Activated CD4-positive, alpha-beta T cell treated with anti-CD3 and anti-CD28 coated beads, Interleukin-2, amount 10 ng/mL, durations not matched to agents 24 days and 14 days (primary cell): ENCODE results near the gene PPP2R1A. TPM values are rescaled to one million over a fixed set of nuclear protein-coding genes. Genes with fewer than 3 reads are reported as not detected.

Experiments
- DNase-seq: peaks from one replicate; pipeline ENCODE4 v3.0.0; 2022
- H3K27ac Mint-ChIP-seq: one replicate; pipeline ENCODE4 v1.8.0; 2022; ENCODE audit warnings: mild to moderate bottlenecking, mixed read lengths
- H3K27me3 Mint-ChIP-seq: one replicate; pipeline ENCODE4 v1.8.0; 2022; ENCODE audit warnings: mixed read lengths
- H3K36me3 Mint-ChIP-seq: one replicate; pipeline ENCODE4 v1.8.0; 2022; ENCODE audit warnings: low read depth, mild to moderate bottlenecking, mixed read lengths
- H3K4me1 Mint-ChIP-seq: one replicate; pipeline ENCODE4 v1.8.0; 2021; ENCODE audit warnings: mixed read lengths
- H3K4me3 Mint-ChIP-seq: one replicate; pipeline ENCODE4 v1.8.0; 2022; ENCODE audit warnings: mild to moderate bottlenecking, moderate library complexity, mixed read lengths
- H3K9me3 Mint-ChIP-seq: one replicate; pipeline ENCODE4 v1.8.0; 2021; ENCODE audit warnings: mixed read lengths
- intact Hi-C: fragments of 100-400 bp; cut with micrococcal nuclease; formaldehyde crosslinking; loops from one replicate; pipeline ENCODE4 v1.15.1; 2023
- total RNA-seq: library from RNA; stranded (reverse); gene quantifications from 2 replicates; pipeline ENCODE4 v1.2.3, GENCODE V29; 2022

PPP2R1A gene
- total RNA-seq, 1 donor from 2014 or later: 237 TPM

DNA sequence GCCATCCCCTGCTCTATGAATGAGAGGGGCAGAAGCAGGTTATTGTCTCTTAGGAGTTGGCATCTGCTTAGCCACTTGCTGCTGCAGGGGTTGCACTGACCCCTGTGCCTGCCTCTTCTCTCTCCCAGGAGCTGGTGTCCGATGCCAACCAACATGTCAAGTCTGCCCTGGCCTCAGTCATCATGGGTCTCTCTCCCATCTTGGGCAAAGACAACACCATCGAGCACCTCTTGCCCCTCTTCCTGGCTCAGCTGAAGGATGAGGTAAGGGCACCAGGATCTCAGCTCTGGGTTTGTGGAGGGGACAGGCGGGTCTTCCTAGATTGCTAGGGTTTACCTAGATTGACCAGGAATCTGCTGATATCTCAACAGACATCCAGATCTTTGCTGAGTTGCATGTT is 26.5 kb downstream of the PPP2R1A start:
- peaks cover 84% of the 10 kb centered on the region for H3K36me3 Mint-ChIP-seq
- no peaks in the 10 kb centered on the region for H3K27me3 Mint-ChIP-seq
- H3K27ac Mint-ChIP-seq: no peak overlapping the region
- H3K4me3 Mint-ChIP-seq: no peak overlapping the region
- intact Hi-C loops: no loop called here
- DNase-seq: no peak
- no peaks in the 10 kb centered on the region for H3K4me1 Mint-ChIP-seq
- no peaks in the 10 kb centered on the region for H3K9me3 Mint-ChIP-seq

- no peak overlapping the region for H3K27ac Mint-ChIP-seq
- no peaks in the 10 kb centered on the region for H3K9me3 Mint-ChIP-seq
- no peaks in the 10 kb centered on the region for H3K27me3 Mint-ChIP-seq
- DNase-seq: no peak
- no peaks in the 10 kb centered on the region for H3K4me1 Mint-ChIP-seq
- peaks cover 82% of the 10 kb centered on the region for H3K36me3 Mint-ChIP-seq
- intact Hi-C loops: no loop called here
- no peak overlapping the region for H3K4me3 Mint-ChIP-seq
Observed at GRCh38 chr19:52217576-52217975, 27.7 kb downstream of the PPP2R1A start.

DNA sequence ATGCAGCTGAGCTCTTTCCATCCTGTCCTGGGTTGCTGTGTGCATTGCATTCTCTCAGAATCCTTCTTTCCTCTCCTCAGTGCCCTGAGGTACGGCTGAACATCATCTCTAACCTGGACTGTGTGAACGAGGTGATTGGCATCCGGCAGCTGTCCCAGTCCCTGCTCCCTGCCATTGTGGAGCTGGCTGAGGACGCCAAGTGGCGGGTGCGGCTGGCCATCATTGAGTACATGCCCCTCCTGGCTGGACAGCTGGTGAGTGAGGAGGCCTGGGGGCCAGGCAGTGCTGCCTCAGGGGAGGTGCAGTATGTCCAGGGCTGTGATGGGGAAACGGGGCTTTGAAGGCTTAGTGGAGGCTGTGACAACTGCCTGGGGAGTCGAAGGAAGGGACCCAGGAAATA is 29.8 kb downstream of the PPP2R1A start:
- peaks cover 83% of the 10 kb centered on the region for H3K36me3 Mint-ChIP-seq
- no peak overlapping the region for H3K27ac Mint-ChIP-seq
- intact Hi-C loops: no loop called here
- no peaks in the 10 kb centered on the region for H3K9me3 Mint-ChIP-seq
- no peaks in the 10 kb centered on the region for H3K4me1 Mint-ChIP-seq
- no peak for DNase-seq
- H3K4me3 Mint-ChIP-seq: no peak overlapping the region
- no peaks in the 10 kb centered on the region for H3K27me3 Mint-ChIP-seq

GRCh38 chr19:52221031-52221430 is 31.2 kb downstream of the PPP2R1A start:
- intact Hi-C loops: no loop called here
- Mint-ChIP-seq H3K27me3 (no peaks in the 10 kb centered on the region), H3K27ac (no peak overlapping the region), H3K9me3 (no peaks in the 10 kb centered on the region), H3K36me3 (peaks cover 89% of the 10 kb centered on the region), H3K4me1 (no peaks in the 10 kb centered on the region), H3K4me3 (no peak overlapping the region)
- DNase-seq: no peak

DNA sequence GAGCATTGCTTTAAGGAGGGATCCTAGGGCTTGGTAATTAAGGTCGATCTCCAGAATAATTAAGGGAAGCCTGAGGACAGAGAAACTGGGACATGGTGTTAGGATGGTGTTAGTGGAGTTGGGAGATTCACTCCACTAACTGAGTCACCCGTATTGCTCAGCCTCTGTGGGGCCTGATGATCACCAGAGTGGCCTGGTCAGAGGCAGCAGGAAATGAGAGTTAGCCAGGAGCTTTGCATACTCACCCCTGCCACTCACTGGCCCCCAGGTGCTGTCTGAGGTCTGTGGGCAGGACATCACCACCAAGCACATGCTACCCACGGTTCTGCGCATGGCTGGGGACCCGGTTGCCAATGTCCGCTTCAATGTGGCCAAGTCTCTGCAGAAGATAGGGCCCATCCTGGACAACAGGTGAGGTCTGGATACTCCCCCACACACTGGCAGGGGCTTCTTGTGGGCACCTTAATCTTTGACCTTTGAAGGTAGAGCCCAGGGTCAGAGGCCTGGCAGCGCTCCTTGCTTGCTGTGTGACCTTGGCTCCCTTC is 32.1 kb downstream of the PPP2R1A start:
- H3K27ac Mint-ChIP-seq: no peak overlapping the region
- H3K36me3 Mint-ChIP-seq: peaks cover 91% of the 10 kb centered on the region
- no peaks in the 10 kb centered on the region for H3K27me3 Mint-ChIP-seq
- no peak overlapping the region for H3K4me3 Mint-ChIP-seq
- no peak for DNase-seq
- H3K9me3 Mint-ChIP-seq: no peaks in the 10 kb centered on the region
- intact Hi-C loops: no loop called here
- H3K4me1 Mint-ChIP-seq: peaks cover 6% of the 10 kb centered on the region

DNA sequence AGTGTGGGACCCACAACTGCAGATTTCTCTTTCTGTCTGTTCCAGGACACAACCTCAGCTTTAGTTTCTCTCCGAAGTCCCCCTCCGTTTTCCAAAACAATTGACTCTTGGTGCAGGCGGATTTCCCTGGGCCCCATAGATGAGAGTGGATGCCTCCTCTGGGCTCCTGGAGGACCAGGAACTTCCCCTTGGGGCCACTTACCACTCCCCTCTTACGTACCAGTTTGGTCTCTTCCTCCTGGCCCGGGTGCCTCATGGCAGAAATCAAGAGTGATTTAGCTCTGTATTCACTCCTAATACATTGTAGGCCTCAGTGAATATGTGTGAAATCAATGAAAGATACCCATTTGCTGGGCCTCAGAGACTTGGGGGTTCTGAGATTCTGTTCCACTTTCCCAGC is 34.4 kb downstream of the PPP2R1A start:
- Mint-ChIP-seq H3K27me3 (no peaks in the 10 kb centered on the region), H3K4me3 (no peak overlapping the region), H3K27ac (no peak overlapping the region), H3K36me3 (peaks cover 93% of the 10 kb centered on the region), H3K9me3 (no peaks in the 10 kb centered on the region), H3K4me1 (peaks cover 10% of the 10 kb centered on the region)
- intact Hi-C loops: no loop called here
- DNase-seq: no peak

DNA sequence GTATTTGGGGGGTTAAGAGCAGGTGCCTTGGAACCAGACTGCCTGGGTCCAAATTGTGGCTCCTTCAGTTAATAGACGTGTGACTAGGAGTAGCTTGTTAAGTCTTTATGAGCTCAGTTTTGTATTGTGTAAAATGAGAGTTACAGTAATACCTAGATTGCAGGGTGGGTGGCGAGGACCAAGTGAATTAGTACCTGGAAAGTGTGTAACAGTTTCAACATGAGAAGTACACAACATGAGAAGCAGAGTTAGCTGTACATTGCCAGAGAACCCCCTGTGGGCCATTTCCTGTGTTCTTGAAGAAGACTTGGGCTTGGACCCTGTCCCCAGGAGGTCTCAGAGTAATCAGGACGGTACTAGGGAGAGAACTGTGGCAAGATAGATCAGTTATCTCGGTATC is 36.8 kb downstream of the PPP2R1A start:
- peaks cover 10% of the 10 kb centered on the region for H3K4me1 Mint-ChIP-seq
- peaks cover 78% of the 10 kb centered on the region for H3K36me3 Mint-ChIP-seq
- H3K27me3 Mint-ChIP-seq: no peaks in the 10 kb centered on the region
- no peaks in the 10 kb centered on the region for H3K9me3 Mint-ChIP-seq
- no peak overlapping the region for H3K4me3 Mint-ChIP-seq
- DNase-seq: no peak
- intact Hi-C loops: loop anchor here (5.0 kb wide), 1 partner anchor 34 kb away; the partner anchor contains the start of gene PPP2R1A
- peak overlapping the region; percentile 31 for H3K27ac Mint-ChIP-seq

DNA sequence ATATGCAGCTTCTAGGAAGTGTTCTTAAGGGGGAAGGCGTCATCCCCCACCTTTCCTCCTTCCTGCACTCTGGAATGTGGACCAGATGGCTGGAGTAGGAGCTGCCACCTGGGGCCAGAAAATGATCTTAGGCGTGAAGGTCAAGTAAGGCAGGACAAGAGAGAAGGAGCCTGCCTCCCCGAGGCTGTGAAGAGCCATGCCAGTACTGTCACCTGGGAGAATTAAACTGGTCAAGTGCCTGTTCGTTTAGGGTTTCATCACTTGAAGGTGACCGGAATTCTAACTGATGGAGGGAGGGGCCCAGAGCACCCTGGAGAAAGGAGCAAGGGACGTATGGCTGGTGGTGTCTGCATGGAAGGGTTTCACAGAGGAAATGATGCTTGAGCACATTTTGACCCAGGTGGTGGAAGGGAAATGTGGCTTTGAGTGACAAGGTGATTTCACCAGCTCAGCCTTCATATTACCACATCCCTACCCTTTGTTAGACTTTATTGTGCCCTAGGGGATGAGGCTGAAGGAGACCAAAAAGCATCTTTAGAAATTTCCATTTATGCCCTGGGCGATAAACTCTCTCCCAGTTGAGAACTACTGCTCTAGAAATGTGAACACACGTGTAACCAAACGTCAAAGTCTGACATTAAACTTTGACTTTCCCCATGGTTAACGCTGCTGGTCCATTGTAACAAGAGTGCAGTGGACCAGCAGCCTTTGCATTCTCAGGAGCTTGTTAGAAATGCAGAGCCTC is 37.5 kb downstream of the PPP2R1A start:
- peaks cover 10% of the 10 kb centered on the region for H3K4me1 Mint-ChIP-seq
- no peaks in the 10 kb centered on the region for H3K9me3 Mint-ChIP-seq
- H3K27me3 Mint-ChIP-seq: no peaks in the 10 kb centered on the region
- no peak overlapping the region for H3K4me3 Mint-ChIP-seq
- peak overlapping the region; percentile 31 for H3K27ac Mint-ChIP-seq
- DNase-seq: no peak
- intact Hi-C loops: loop anchor here (5.0 kb wide), 1 partner anchor 35 kb away; the partner anchor contains the start of gene PPP2R1A
- peaks cover 76% of the 10 kb centered on the region for H3K36me3 Mint-ChIP-seq

DNA sequence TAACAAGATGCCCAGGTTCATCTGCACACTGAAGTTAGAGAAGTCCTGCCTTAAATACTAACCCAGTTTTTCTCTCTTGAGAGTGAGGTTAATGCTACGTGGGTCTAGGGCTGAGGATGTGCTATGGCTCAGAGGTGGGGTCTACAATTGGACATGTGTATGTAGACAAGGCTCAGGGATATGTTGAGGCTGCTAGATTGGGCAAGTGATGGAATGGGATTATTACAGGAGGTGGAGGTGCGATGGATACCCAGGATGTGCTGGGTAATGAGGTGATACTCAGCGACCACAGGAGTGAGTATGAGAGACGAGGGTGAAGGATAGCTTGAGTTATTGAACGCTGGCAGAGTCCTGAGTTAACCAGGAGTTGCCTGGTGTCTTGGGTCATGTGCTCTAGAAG is 38.1 kb downstream of the PPP2R1A start:
- Mint-ChIP-seq H3K9me3 (no peaks in the 10 kb centered on the region), H3K27ac (no peak overlapping the region), H3K27me3 (no peaks in the 10 kb centered on the region), H3K4me3 (no peak overlapping the region), H3K36me3 (peaks cover 70% of the 10 kb centered on the region), H3K4me1 (peaks cover 10% of the 10 kb centered on the region)
- intact Hi-C loops: loop anchor here (5.0 kb wide), 1 partner anchor 36 kb away; the partner anchor contains the start of gene PPP2R1A
- DNase-seq: no peak

DNA sequence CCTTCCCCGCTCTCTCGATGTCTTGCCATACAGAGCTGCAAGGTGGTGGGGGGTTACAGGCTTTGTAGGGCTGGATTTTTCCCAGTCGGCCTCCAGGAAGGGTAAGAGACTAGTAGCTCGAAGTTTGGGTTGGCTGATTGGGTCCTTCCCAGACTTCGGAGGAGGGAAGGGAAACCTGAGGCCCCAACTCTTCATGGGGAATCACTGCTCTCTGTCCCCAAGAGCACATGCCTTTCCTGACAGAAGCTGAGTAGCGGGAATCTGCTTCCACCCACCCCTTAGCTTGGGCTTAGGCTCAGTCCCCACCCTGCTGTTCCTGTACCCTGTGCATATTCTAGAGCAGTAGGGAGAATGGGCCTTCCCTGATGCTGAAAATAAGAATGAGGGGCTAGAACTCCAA is 39.7 kb downstream of the PPP2R1A start:
- no peak overlapping the region for H3K4me3 Mint-ChIP-seq
- peaks cover 10% of the 10 kb centered on the region for H3K4me1 Mint-ChIP-seq
- no peak overlapping the region for H3K27ac Mint-ChIP-seq
- DNase-seq: no peak
- H3K27me3 Mint-ChIP-seq: no peaks in the 10 kb centered on the region
- H3K9me3 Mint-ChIP-seq: no peaks in the 10 kb centered on the region
- peaks cover 56% of the 10 kb centered on the region for H3K36me3 Mint-ChIP-seq
- intact Hi-C loops: loop anchor here (5.0 kb wide), 1 partner anchor 37 kb away; the partner anchor contains the start of gene PPP2R1A

DNA sequence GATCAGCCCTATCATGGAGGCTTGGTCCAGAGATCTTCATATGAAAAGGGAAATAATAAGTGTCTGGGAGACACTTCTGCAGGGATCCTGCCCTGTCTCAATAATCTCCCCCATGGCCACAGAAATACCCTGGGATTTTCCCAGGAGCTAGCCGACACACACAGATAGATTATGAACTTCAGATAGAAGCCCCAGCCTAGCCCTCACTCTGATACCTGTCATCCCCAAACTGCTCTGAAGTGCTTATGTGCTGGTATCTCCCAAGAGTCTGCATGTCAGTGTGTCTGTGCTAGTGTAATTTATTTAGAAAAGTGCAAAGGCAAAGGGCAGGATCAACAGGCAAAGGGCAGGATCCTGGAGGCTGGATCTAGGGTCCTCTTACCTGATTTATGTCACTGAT is 40.8 kb downstream of the PPP2R1A start:
- Mint-ChIP-seq H3K36me3 (peaks cover 46% of the 10 kb centered on the region), H3K4me1 (peaks cover 10% of the 10 kb centered on the region), H3K27ac (no peak overlapping the region), H3K4me3 (no peak overlapping the region), H3K27me3 (no peaks in the 10 kb centered on the region), H3K9me3 (no peaks in the 10 kb centered on the region)
- no peak for DNase-seq
- intact Hi-C loops: no loop called here

DNA sequence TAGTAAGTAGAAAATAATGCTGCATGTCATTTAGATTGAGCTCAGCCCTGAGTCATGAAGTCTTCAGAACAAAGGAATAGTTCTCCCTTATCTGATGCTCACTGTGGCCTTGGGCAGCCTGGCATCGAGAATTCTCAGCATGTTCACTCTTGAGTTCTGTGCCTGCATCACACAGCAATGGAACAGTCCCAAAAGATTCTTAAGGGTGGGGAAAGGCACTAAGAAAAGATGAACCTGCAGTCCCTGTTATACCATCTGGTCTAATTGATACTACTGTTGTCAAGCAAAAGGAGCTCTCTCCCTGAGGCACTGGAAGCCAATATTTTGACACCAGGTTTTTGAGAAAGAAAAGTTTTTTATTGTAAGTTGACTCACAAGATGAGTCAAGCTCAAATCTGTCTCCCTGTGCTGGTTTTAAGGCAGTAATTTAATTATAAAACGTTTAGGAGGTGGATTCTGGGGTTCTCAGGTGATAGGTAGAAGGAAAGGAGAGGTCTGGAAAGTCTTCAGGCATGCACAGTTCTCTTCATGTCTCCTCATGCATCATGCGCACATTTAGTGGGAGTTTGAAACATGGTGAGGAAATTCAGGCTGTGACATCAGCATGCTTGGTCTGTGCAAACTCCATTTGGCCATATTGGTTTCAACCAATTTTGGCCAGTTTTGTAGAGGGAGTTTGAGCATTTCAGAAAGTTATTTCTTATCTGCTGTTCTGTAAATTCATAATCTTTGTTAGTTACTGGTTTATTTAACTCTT is 41.5 kb downstream of the PPP2R1A start:
- peaks cover 40% of the 10 kb centered on the region for H3K36me3 Mint-ChIP-seq
- intact Hi-C loops: no loop called here
- no peaks in the 10 kb centered on the region for H3K27me3 Mint-ChIP-seq
- H3K9me3 Mint-ChIP-seq: no peaks in the 10 kb centered on the region
- no peak overlapping the region for H3K27ac Mint-ChIP-seq
- no peak for DNase-seq
- peaks cover 8% of the 10 kb centered on the region for H3K4me1 Mint-ChIP-seq
- H3K4me3 Mint-ChIP-seq: no peak overlapping the region

GRCh38 chr19:52234406-52234805 is 44.6 kb downstream of the PPP2R1A start:
- no peak for DNase-seq
- intact Hi-C loops: no loop called here
- Mint-ChIP-seq H3K4me1 (no peaks in the 10 kb centered on the region), H3K4me3 (no peak overlapping the region), H3K27me3 (no peaks in the 10 kb centered on the region), H3K36me3 (peaks cover 14% of the 10 kb centered on the region), H3K9me3 (no peaks in the 10 kb centered on the region), H3K27ac (no peak overlapping the region)

- Mint-ChIP-seq H3K27me3 (no peaks in the 10 kb centered on the region), H3K9me3 (no peaks in the 10 kb centered on the region), H3K4me1 (no peaks in the 10 kb centered on the region), H3K27ac (no peak overlapping the region), H3K36me3 (peaks cover 2% of the 10 kb centered on the region), H3K4me3 (no peak overlapping the region)
- no peak for DNase-seq
- intact Hi-C loops: loop anchor here (1.0 kb wide), 1 partner anchor 98 kb away; the partner anchor contains the start of gene ZNF616
Observed at GRCh38 chr19:52237197-52237596, 47.3 kb downstream of the PPP2R1A start.
